Suppressor macrophage treated with lipopolysaccharide for 1 hour (primary cell): ENCODE measurements around the gene SEMA4D.

ENCODE experiments used
- DNase-seq, 3 donors: peaks; one replicate each; pipeline ENCODE4 v3.0.0-alpha.2; 2020 to 2022

Gene SEMA4D

GRCh38 chr9:89498852-89499480, 1.1 kb upstream of the SEMA4D start:
- DNase-seq, result no peak

- DNase-seq, result peak in 1 of 3 donors; percentile 26
Measured at GRCh38 chr9:89497257-89497963, 503 bp downstream of the SEMA4D start.

GRCh38 chr9:89496645-89497256, 1.2 kb downstream of the SEMA4D start:
- DNase-seq, result peak; percentile 61 to 62 (median 62)

- no peak for DNase-seq
Measured at GRCh38 chr9:89495824-89496560, 1.9 kb downstream of the SEMA4D start.

GRCh38 chr9:89494199-89494598, 3.7 kb downstream of the SEMA4D start:
- DNase-seq, result peak in 1 of 3 donors; percentile 14

GRCh38 chr9:89493671-89494070, 4.2 kb downstream of the SEMA4D start:
- DNase-seq, result no peak

- DNase-seq, result no peak
Measured at GRCh38 chr9:89493181-89493580, 4.7 kb downstream of the SEMA4D start.

- DNase-seq, result no peak
Measured at GRCh38 chr9:89492586-89492985, 5.3 kb downstream of the SEMA4D start.

GRCh38 chr9:89491694-89492093, 6.2 kb downstream of the SEMA4D start:
- DNase-seq, result no peak

- no peak for DNase-seq
Measured at GRCh38 chr9:89489548-89490530, 8.1 kb downstream of the SEMA4D start.

- no peak for DNase-seq
Measured at GRCh38 chr9:89488936-89489335, 9.0 kb downstream of the SEMA4D start.

- DNase-seq, result no peak
Measured at GRCh38 chr9:89488131-89488530, 9.8 kb downstream of the SEMA4D start.

GRCh38 chr9:89486681-89487080, 11.2 kb downstream of the SEMA4D start:
- DNase-seq, result no peak

- DNase-seq, result no peak
Measured at GRCh38 chr9:89484475-89485404, 13.2 kb downstream of the SEMA4D start.

GRCh38 chr9:89483592-89484474, 14.1 kb downstream of the SEMA4D start:
- peak in 1 of 3 donors; percentile 34 for DNase-seq

- DNase-seq, result no peak
Measured at GRCh38 chr9:89482901-89483361, 15.0 kb downstream of the SEMA4D start.

GRCh38 chr9:89482056-89482851, 15.7 kb downstream of the SEMA4D start:
- DNase-seq, result no peak

GRCh38 chr9:89481538-89481915, 16.4 kb downstream of the SEMA4D start:
- no peak for DNase-seq
